K562 (cell line): ENCODE results near the gene RIPOR1. TPM values are rescaled to one million over a fixed set of nuclear protein-coding genes. Genes with fewer than 3 reads are reported as not detected.

Source experiments
- CEBPG ChIP-seq, 3 experiments: fragments of 200-800 bp in 1 of 3; sonication (Bioruptor generic) in 1 of 3; sonication (generic) in 1 of 3; formaldehyde crosslinking in 1 of 3; IDR thresholded peaks in 2 of 3; conservative IDR thresholded peaks in 1 of 3; 2 replicates each; pipeline versions ENCODE4 v1.6.1 to v1.8.0; 2016 to 2022; ENCODE audit warnings: missing compliant biosample characterization in 2 of 3, missing genetic modification characterization in 2 of 3, mild to moderate bottlenecking in 1 of 3, missing genetic modification reagents in 1 of 3
- MAFK ChIP-seq: IDR thresholded peaks from 2 replicates; pipeline ENCODE4 v1.6.1; 2011; ENCODE audit warnings: low read length, improper control_type of control experiment
- MBD2 ChIP-seq: sonication (generic); IDR thresholded peaks from 2 replicates; pipeline ENCODE4 v1.6.1; 2016; ENCODE audit warnings: low read depth, borderline replicate concordance
- PCBP1 ChIP-seq: fragments of 200-400 bp; formaldehyde crosslinking; IDR thresholded peaks from 2 replicates; pipeline ENCODE4 v1.6.1; 2018; ENCODE audit warnings: mild to moderate bottlenecking, low read depth, low read length; ENCODE audit not compliant: poor library complexity, severe bottlenecking
- POLR2A ChIP-seq: fragments of 450-650 bp; conservative IDR thresholded peaks from 2 replicates; pipeline ENCODE4 v1.6.1; 2016
- REST ChIP-seq, 2 experiments: fragments of 450-650 bp; formaldehyde crosslinking in 1 of 2; IDR thresholded peaks; 2 replicates each; pipeline versions ENCODE4 v1.4.0 to v1.6.1; 2014 to 2020; ENCODE audit warnings: mild to moderate bottlenecking in 2 of 2, borderline replicate concordance in 1 of 2, low read depth in 1 of 2
- SUPT5H ChIP-seq: fragments of 450-650 bp; IDR thresholded peaks from 2 replicates; pipeline ENCODE4 v1.6.1; 2016
- TAF7 ChIP-seq: fragments of 450-650 bp; IDR thresholded peaks from 2 replicates; pipeline ENCODE4 v1.6.1; 2016; ENCODE audit warnings: missing genetic modification characterization, missing compliant biosample characterization
- ZFX ChIP-seq: sonication (generic); formaldehyde crosslinking; IDR thresholded peaks from 2 replicates; pipeline ENCODE4 v1.8.0; 2022; ENCODE audit warnings: mild to moderate bottlenecking, missing genetic modification reagents, moderate library complexity
- ZNF407 ChIP-seq: fragments of 450-650 bp; IDR thresholded peaks from 2 replicates; pipeline ENCODE4 v1.6.1; 2016; ENCODE audit warnings: low read depth
- ZNF695 ChIP-seq: fragments of 450-650 bp; formaldehyde crosslinking; IDR thresholded peaks from 2 replicates; pipeline ENCODE4 v1.4.0; 2020; ENCODE audit warnings: mild to moderate bottlenecking, moderate library complexity
- polyA plus RNA-seq, 8 experiments: library from polyadenylated mRNA; depleted of rRNA in 4 of 8; stranded (reverse) in 5 of 8; unstranded in 3 of 8; fragments of >200 nt; fragmentation: Nextera tagmentation in 2 of 8; fragmentation: Illumina TruSeq in 1 of 8; extraction: Ambion mirVana in 2 of 8; extraction: Trizol in 1 of 8; gene quantifications; 2 replicates each; pipeline versions ENCODE4 v1.2.1 to v1.2.3, GENCODE V29; 2011 to 2014; ENCODE audit warnings: inconsistent platforms in 1 of 8, missing spikeins in 1 of 8
- total RNA-seq, 7 experiments: library from RNA; depleted of rRNA in 6 of 7; stranded (reverse); fragments of >200 nt in 6 of 7; fragmentation: Illumina TruSeq in 2 of 7; extraction: Trizol in 2 of 7; gene quantifications; 2 replicates each; pipeline versions ENCODE4 v1.2.1 to v1.2.3, GENCODE V29; 2011 to 2021; ENCODE audit warnings: low replicate concordance in 1 of 7

The RIPOR1 gene
- total and polyA plus RNA-seq, 9 of the 15 experiments (the other 6 are each of a cell fraction or from before 2014, with no cell fraction given) = 0.36 to 31.1 (median 3.0) TPM

- peak; percentile 91 for TF ChIP-seq REST (IDR thresholded peaks at IDR 0.05; ENCODE audit: borderline replicate concordance)
- no peak for TF ChIP-seq REST (CRISPR knock-in tag; IDR thresholded peaks at IDR 0.05; ENCODE audit: low read depth)
- TF ChIP-seq PCBP1 = no peak
- peak; percentile 77; the same call in 1 of the 2 replicates for TF ChIP-seq CEBPG (CRISPR knock-in tag; IDR thresholded peaks at IDR 0.05)
- TF ChIP-seq CEBPG (tag; conservative IDR thresholded peaks at IDR 0.05 in 1 of 2, IDR thresholded peaks at IDR 0.05 in 1 of 2) = peak; percentile 70 to 90
- TF ChIP-seq MAFK = peak; percentile 46; the same call in 1 of the 2 replicates
- TF ChIP-seq MBD2 = no peak
- TF ChIP-seq ZNF695 = no peak
- TF ChIP-seq ZNF407 = no peak
- TF ChIP-seq SUPT5H = no peak
- TF ChIP-seq POLR2A = no peak
- TF ChIP-seq TAF7 (tag) = no peak
- no peak for TF ChIP-seq ZFX (CRISPR knock-in tag)
Observed at GRCh38 chr16:67514382-67514828, 14.2 kb upstream of the RIPOR1 start (continued).
